HepG2 (cell line): ENCODE results near the gene UBTD2. TPM values are rescaled to one million over a fixed set of nuclear protein-coding genes. Genes with fewer than 3 reads are reported as not detected.

Experiments used
- ATF7 ChIP-seq, 2 experiments: fragments of 450-650 bp in 1 of 2; sonication (generic) in 1 of 2; formaldehyde crosslinking in 1 of 2; IDR thresholded peaks; 2 replicates each; pipeline versions ENCODE4 v1.4.0 to v1.6.1; 2016 to 2020; ENCODE audit warnings: antibody characterized with exemption in 1 of 2, mild to moderate bottlenecking in 1 of 2, missing genetic modification reagents in 1 of 2
- BCLAF1 ChIP-seq: fragments of 450-650 bp; IDR thresholded peaks from 2 replicates; pipeline ENCODE4 v1.6.1; 2017; ENCODE audit warnings: mild to moderate bottlenecking
- CHD2 ChIP-seq: IDR thresholded peaks from 2 replicates; pipeline ENCODE4 v1.6.1; 2011; ENCODE audit warnings: low read depth, low read length, improper control_type of control experiment
- EZH2 ChIP-seq: conservative IDR thresholded peaks from 2 replicates; pipeline ENCODE4 v1.6.1; 2012; ENCODE audit warnings: mild to moderate bottlenecking, low read depth, low read length, moderate library complexity
- GMEB2 ChIP-seq: IDR thresholded peaks from 2 replicates; pipeline ENCODE4 v1.6.1; 2016; ENCODE audit warnings: missing biosample characterization, missing genetic modification reagents, low read depth
- PREB ChIP-seq: sonication (generic); formaldehyde crosslinking; IDR thresholded peaks from 2 replicates; pipeline ENCODE4 v1.4.0; 2020; ENCODE audit warnings: missing genetic modification reagents
- RBM22 ChIP-seq: fragments of 200-400 bp; formaldehyde crosslinking; optimal IDR thresholded peaks from 2 replicates; pipeline ENCODE3; 2017; ENCODE audit warnings: mild to moderate bottlenecking, low read length, moderate library complexity
- SATB2 ChIP-seq: sonication (generic); formaldehyde crosslinking; IDR thresholded peaks from 2 replicates; pipeline ENCODE4 v1.5.0; 2020; ENCODE audit warnings: missing genetic modification reagents
- TAF15 ChIP-seq: fragments of 200-400 bp; formaldehyde crosslinking; IDR thresholded peaks from one replicate; pipeline ENCODE4 v1.6.1; 2018; ENCODE audit warnings: mild to moderate bottlenecking, low read depth, low read length; ENCODE audit not compliant: poor library complexity, severe bottlenecking
- TARDBP ChIP-seq: sonication (generic); formaldehyde crosslinking; IDR thresholded peaks from 2 replicates; pipeline ENCODE4 v1.8.0; 2022; ENCODE audit warnings: mild to moderate bottlenecking, missing genetic modification reagents
- THAP9 ChIP-seq: sonication (generic); formaldehyde crosslinking; IDR thresholded peaks from 2 replicates; pipeline ENCODE4; 2020; ENCODE audit warnings: missing genetic modification reagents, mild to moderate bottlenecking, borderline replicate concordance
- TOE1 ChIP-seq: sonication (generic); formaldehyde crosslinking; IDR thresholded peaks from 2 replicates; pipeline ENCODE4 v1.4.0; 2020; ENCODE audit warnings: mild to moderate bottlenecking, missing genetic modification reagents
- ZGPAT ChIP-seq: IDR thresholded peaks from 2 replicates; pipeline ENCODE4 v1.6.1; 2016; ENCODE audit warnings: mild to moderate bottlenecking
- ZNF331 ChIP-seq: sonication (generic); formaldehyde crosslinking; IDR thresholded peaks from 2 replicates; pipeline ENCODE4 v1.4.0; 2020; ENCODE audit warnings: missing genetic modification reagents
- ZNF749 ChIP-seq: sonication (generic); formaldehyde crosslinking; IDR thresholded peaks from 2 replicates; pipeline ENCODE4 v1.8.0; 2022; ENCODE audit warnings: mild to moderate bottlenecking, missing genetic modification reagents, moderate library complexity, borderline replicate concordance
- ZNF879 ChIP-seq: sonication (generic); formaldehyde crosslinking; IDR thresholded peaks from 2 replicates; pipeline ENCODE4 v1.8.1; 2023; ENCODE audit warnings: missing genetic modification reagents
- polyA plus RNA-seq, 8 experiments: library from polyadenylated mRNA; depleted of rRNA in 3 of 8; stranded (reverse) in 7 of 8; unstranded in 1 of 8; fragments of >200 nt; fragmentation: Illumina TruSeq in 4 of 8; extraction: Trizol in 4 of 8; gene quantifications; 2 replicates each; pipeline versions ENCODE4 v1.2.1 to v1.2.3, GENCODE V29; 2011 to 2016; ENCODE audit warnings: low read depth in 4 of 8, missing spikeins in 1 of 8, mixed read lengths in 1 of 8; ENCODE audit not compliant: insufficient read depth in 1 of 8
- total RNA-seq, 5 experiments: library from RNA; depleted of rRNA; stranded (reverse); fragments of >200 nt; fragmentation: Illumina TruSeq; extraction: Trizol; gene quantifications; 2 replicates each; pipeline ENCODE4 v1.2.3, GENCODE V29; 2016; ENCODE audit warnings: low read depth in 1 of 5

UBTD2 gene
- total and polyA plus RNA-seq, 2 of the 13 experiments (the other 11 are each of a cell fraction or from before 2014, with no cell fraction given): 15.2 to 24.1 TPM

- TF ChIP-seq ZNF879 (CRISPR knock-in tag) (0 out of 2 replicates have a peak, but pooled peaks have one; percentile 37), EZH2 (no peak), ZGPAT (CRISPR knock-in tag) (peak; percentile 76; the same call in 1 of the 2 replicates), SATB2 (CRISPR knock-in tag) (no peak), ATF7 (IDR thresholded peaks at IDR 0.05) (no peak), ATF7 (CRISPR knock-in tag; IDR thresholded peaks at IDR 0.05) (peak; percentile 62; the same call in 1 of the 2 replicates), ZNF331 (CRISPR knock-in tag) (0 out of 2 replicates have a peak, but pooled peaks have one; percentile 18), ZNF749 (CRISPR knock-in tag) (no peak), TOE1 (CRISPR knock-in tag) (no peak), TARDBP (no peak), RBM22 (no peak), GMEB2 (CRISPR knock-in tag) (no peak), THAP9 (CRISPR knock-in tag) (0 out of 2 replicates have a peak, but pooled peaks have one; percentile 39), BCLAF1 (no peak), TAF15 (peak; percentile 6), CHD2 (no peak), PREB (no peak)
Observed at GRCh38 chr5:172283020-172283861, at the start of gene UBTD2 (continued).
